ENCODE measurements around the gene CDC42EP3. TPM values are rescaled to one million over a fixed set of nuclear protein-coding genes. Genes with fewer than 3 reads are reported as not detected.
A peak's percentile ranks its signal among the peaks of the same experiment; 100 is the strongest.

The CDC42EP3 gene
- total RNA-seq, 1 experiment from 2014 or later = 176 TPM

GRCh38 chr2:37616677-37617005 lies 54.8 kb downstream of the CDC42EP3 start:
- Histone ChIP-seq H3K4me3 (no peak overlapping the region), H3K27me3 (no peaks in the 10 kb centered on the region), H3K27ac (no peak overlapping the region), H3K9me3 (replicated peaks) (no peaks in the 10 kb centered on the region), H3K4me1 (peaks cover 10% of the 10 kb centered on the region), H3K36me3 (no peaks in the 10 kb centered on the region)
- DNase-seq = peak in 1 of 2 experiments; percentile 53

DNA sequence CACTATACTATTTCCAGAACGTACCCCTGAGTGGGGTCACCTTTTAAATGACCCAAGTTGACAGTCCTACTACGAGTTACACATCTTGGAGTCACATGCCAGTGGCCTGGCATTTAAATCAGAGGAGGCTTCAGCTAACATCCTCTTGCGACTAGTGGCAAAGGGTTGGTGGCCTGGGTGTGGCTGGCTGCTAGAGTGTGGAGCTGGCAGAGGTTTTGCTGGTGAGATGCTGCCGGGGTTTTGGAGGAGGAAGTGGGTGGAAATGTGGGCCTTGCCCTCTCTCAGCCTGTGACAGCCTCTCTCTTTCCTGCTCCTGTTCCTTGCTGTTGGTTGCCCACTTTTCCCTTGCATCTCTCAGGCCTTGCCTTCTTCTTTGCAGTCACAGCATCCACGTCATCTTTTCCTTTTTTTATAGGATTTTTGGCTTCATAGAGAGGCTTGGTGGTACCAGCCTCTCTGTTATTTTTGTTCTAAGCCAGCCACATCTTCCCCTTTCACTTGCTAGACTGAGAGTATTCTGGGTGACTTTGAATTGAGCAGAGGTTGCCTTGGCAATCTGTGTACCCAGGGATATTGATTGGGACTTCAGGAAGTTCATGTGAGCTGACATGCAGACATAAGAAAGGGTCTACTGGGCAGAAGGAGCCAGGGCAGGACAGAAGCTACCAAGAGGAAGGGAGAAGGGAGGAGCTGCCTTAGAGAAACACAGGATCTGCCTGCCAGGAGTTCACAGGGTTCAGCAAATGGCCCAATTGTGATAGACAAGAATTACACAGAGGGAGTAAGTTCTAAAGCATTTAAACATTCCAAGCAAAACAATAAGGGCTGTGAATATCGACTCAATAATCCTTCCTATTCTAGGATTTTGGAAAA lies 55.4 kb downstream of the CDC42EP3 start:
- no peak overlapping the region for H3K27ac ChIP-seq

DNA sequence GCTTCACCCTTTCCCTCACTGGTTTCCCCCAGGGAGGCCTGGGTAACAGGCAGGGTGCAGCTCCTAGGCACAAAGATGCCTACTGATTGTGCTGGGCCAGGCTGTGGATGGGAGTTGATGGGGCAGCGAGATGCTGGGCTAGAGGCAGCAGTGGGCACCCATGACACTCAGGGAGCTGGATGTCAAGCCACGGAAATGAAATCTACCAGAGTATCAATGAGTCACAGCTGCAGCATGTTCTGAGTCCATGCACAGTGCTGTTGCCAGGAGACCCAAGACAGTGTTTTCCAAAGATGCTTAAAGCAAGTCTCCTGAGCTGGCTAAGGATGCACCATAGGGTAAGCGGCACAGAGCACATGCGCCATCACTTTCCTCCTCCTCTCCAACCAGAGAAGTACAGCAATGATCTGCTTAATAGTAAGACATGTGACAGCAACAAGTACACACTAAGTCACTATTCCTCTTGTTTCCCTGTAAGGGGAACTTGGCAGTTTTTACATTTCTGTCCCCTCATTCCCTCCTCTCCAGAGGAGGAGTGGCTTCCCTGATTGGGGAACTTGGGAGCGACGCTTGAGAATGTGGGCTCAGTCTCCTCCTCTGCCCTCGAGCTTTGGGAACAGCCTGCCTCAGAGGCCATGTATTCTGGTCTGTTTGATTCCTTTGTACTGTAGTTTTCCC lies 57.2 kb downstream of the CDC42EP3 start:
- DNase-seq = no peak
- Histone ChIP-seq H3K4me1 (peaks cover 10% of the 10 kb centered on the region), H3K27ac (no peak overlapping the region), H3K9me3 (replicated peaks) (no peaks in the 10 kb centered on the region), H3K36me3 (no peaks in the 10 kb centered on the region), H3K4me3 (no peak overlapping the region), H3K27me3 (no peaks in the 10 kb centered on the region)

More for the DNA sequence above, 55.4 kb downstream of the CDC42EP3 start:
- H3K4me1 ChIP-seq = peaks cover 10% of the 10 kb centered on the region
- H3K27me3 ChIP-seq = no peaks in the 10 kb centered on the region
- no peak overlapping the region for H3K4me3 ChIP-seq
- no peaks in the 10 kb centered on the region for H3K9me3 ChIP-seq (replicated peaks)
- H3K36me3 ChIP-seq = no peaks in the 10 kb centered on the region
- no peak for DNase-seq

- no peak for DNase-seq
- Histone ChIP-seq H3K36me3 (no peaks in the 10 kb centered on the region), H3K4me1 (peaks cover 10% of the 10 kb centered on the region), H3K9me3 (replicated peaks) (no peaks in the 10 kb centered on the region), H3K27ac (no peak overlapping the region), H3K4me3 (no peak overlapping the region), H3K27me3 (no peaks in the 10 kb centered on the region)
These were observed 59.1 kb downstream of the CDC42EP3 start for GRCh38 chr2:37612382-37612781.

- no peak for DNase-seq
- Histone ChIP-seq H3K4me3 (no peak overlapping the region), H3K9me3 (replicated peaks) (0 out of 2 replicates have a peak, but pooled peaks cover 2% of the 10 kb centered on the region), H3K27me3 (no peaks in the 10 kb centered on the region), H3K27ac (no peak overlapping the region), H3K4me1 (no peaks in the 10 kb centered on the region), H3K36me3 (no peaks in the 10 kb centered on the region)
These were observed 60.7 kb downstream of the CDC42EP3 start for GRCh38 chr2:37610638-37611289.

DNA sequence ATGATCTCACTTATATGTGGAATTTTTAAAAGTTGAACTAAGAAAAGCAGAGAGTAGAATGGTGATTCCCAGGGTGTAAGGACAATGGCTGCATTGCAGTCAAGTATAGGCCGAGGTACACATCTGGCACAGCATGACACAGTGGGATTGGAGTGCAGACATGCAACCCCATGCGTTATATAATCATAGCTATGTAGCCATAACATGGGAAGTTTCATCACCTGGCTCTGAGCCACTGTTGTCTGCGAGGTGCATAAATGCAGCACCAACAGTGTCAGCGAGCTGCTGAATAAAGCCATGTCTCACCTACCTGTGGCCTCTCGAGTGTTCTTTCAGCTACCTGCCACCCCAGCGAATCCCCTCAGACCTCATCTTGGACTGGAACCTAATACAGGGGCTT lies 61.7 kb downstream of the CDC42EP3 start:
- H3K4me3 ChIP-seq = no peak overlapping the region
- no peak for DNase-seq
- H3K27me3 ChIP-seq = no peaks in the 10 kb centered on the region
- H3K4me1 ChIP-seq = no peaks in the 10 kb centered on the region
- H3K36me3 ChIP-seq = no peaks in the 10 kb centered on the region
- H3K27ac ChIP-seq = no peak overlapping the region
- H3K9me3 ChIP-seq (replicated peaks) = peaks cover 7% of the 10 kb centered on the region; the same call in 1 of the 2 replicates

- no peak for DNase-seq
- H3K27me3 ChIP-seq = no peaks in the 10 kb centered on the region
- H3K9me3 ChIP-seq (replicated peaks) = peaks cover 12% of the 10 kb centered on the region
- no peak overlapping the region for H3K27ac ChIP-seq
- H3K4me1 ChIP-seq = no peaks in the 10 kb centered on the region
- no peaks in the 10 kb centered on the region for H3K36me3 ChIP-seq
- H3K4me3 ChIP-seq = no peak overlapping the region
These were observed 66.7 kb downstream of the CDC42EP3 start for GRCh38 chr2:37604716-37605115.

- Histone ChIP-seq H3K27ac (no peak overlapping the region), H3K4me1 (no peaks in the 10 kb centered on the region), H3K9me3 (replicated peaks) (peaks cover 16% of the 10 kb centered on the region), H3K27me3 (no peaks in the 10 kb centered on the region), H3K36me3 (no peaks in the 10 kb centered on the region), H3K4me3 (no peak overlapping the region)
- DNase-seq = no peak
These were observed 68.7 kb downstream of the CDC42EP3 start for GRCh38 chr2:37602702-37603101.

DNA sequence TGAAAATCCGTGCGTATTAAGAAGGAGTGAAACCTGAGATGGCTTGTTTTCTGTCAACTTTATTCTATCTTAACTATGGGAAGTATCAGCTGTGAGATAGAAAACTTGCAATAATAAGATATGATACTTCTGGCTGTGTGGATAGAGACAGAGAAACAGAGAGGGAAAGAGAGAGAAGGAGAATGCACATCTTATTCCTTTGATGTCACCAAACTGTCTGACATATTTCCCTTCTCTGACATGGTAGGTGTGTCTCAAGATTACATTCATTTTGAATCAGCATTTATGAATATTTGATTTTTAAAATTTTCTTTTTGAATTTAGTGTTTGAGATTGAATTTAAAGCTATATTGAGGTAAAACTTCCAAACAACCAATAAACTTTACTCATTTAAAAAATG lies 69.4 kb downstream of the CDC42EP3 start:
- H3K27ac ChIP-seq = no peak overlapping the region
- H3K4me1 ChIP-seq = no peaks in the 10 kb centered on the region
- DNase-seq = no peak
- no peak overlapping the region for H3K4me3 ChIP-seq
- peaks cover 18% of the 10 kb centered on the region for H3K9me3 ChIP-seq (replicated peaks)
- no peaks in the 10 kb centered on the region for H3K36me3 ChIP-seq
- H3K27me3 ChIP-seq = no peaks in the 10 kb centered on the region

- no peak for DNase-seq
- H3K27me3 ChIP-seq = no peaks in the 10 kb centered on the region
- H3K4me3 ChIP-seq = no peak overlapping the region
- H3K27ac ChIP-seq = no peak overlapping the region
- no peaks in the 10 kb centered on the region for H3K36me3 ChIP-seq
- H3K4me1 ChIP-seq = no peaks in the 10 kb centered on the region
- peaks cover 23% of the 10 kb centered on the region for H3K9me3 ChIP-seq (replicated peaks)
These were observed 69.9 kb downstream of the CDC42EP3 start for GRCh38 chr2:37601569-37601968.

GRCh38 chr2:37600735-37601134 lies 70.7 kb downstream of the CDC42EP3 start:
- Histone ChIP-seq H3K27ac (no peak overlapping the region), H3K4me1 (no peaks in the 10 kb centered on the region), H3K27me3 (no peaks in the 10 kb centered on the region), H3K4me3 (no peak overlapping the region), H3K9me3 (replicated peaks) (peaks cover 22% of the 10 kb centered on the region), H3K36me3 (no peaks in the 10 kb centered on the region)
- DNase-seq = no peak

GRCh38 chr2:37599688-37600525 lies 71.5 kb downstream of the CDC42EP3 start:
- no peaks in the 10 kb centered on the region for H3K4me1 ChIP-seq
- no peaks in the 10 kb centered on the region for H3K27me3 ChIP-seq
- H3K4me3 ChIP-seq = no peak overlapping the region
- no peaks in the 10 kb centered on the region for H3K36me3 ChIP-seq
- H3K9me3 ChIP-seq (replicated peaks) = peaks cover 24% of the 10 kb centered on the region
- DNase-seq = no peak
- H3K27ac ChIP-seq = no peak overlapping the region

DNA sequence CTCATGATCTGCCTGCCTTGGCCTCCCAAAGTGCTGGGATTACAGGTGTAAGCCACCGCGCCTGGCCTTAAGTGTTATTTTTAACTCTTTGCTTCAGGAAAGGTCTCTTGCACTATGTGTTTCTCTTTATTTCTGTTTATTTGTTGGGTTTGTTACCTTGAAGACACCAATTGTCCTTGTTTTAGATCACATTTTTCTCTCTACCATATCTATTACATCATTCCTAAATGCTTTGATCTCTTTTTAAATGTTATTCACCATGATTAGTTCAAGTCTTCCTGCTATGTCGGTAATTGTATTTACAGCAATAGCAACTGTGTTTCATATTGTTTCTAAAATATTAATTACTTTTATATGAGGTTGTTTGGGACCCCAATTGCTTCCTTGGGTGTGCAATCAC lies 77.7 kb downstream of the CDC42EP3 start:
- peaks cover 23% of the 10 kb centered on the region for H3K4me1 ChIP-seq
- no peaks in the 10 kb centered on the region for H3K36me3 ChIP-seq
- H3K27me3 ChIP-seq = no peaks in the 10 kb centered on the region
- no peak overlapping the region for H3K4me3 ChIP-seq
- H3K9me3 ChIP-seq (replicated peaks) = peaks cover 29% of the 10 kb centered on the region
- no peak overlapping the region for H3K27ac ChIP-seq
- no peak for DNase-seq

GRCh38 chr2:37593024-37593423 lies 78.4 kb downstream of the CDC42EP3 start:
- Histone ChIP-seq H3K4me3 (no peak overlapping the region), H3K27ac (no peak overlapping the region), H3K27me3 (no peaks in the 10 kb centered on the region), H3K4me1 (peaks cover 30% of the 10 kb centered on the region), H3K9me3 (replicated peaks) (peaks cover 27% of the 10 kb centered on the region), H3K36me3 (no peaks in the 10 kb centered on the region)
- DNase-seq = no peak
